DLD1 (cell line): ENCODE measurements around the gene MTHFD2.
"Not testable (repeated sequence)": the region's sequence is repeated elsewhere in the genome, so short reads cannot be mapped to it uniquely, and the experiment has no call there.

Source experiments
- in situ Hi-C: cut with HindIII; loops from 2 replicates; pipeline ENCODE4 v1.10.0; 2017; ENCODE audit warnings: low sequenced_read_pairs

Gene MTHFD2

DNA sequence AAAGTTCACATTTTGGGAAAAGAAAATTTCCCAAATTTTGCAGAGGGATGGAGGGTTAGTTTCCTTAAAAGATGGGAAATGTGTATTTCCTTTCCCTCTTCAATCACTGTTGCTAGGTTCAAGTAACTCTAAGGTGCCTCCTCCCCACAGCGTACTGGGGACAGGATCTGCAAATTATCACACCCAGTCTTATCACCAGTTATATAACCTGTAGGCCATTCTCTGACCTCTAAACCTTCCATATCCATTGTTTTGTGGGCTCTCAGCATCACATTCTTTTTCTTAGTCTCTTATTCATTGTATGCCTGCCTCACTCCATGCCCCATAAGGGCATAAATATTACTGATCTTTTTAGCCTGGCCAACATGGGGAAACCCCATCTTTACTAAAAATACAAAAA lies 3.6 kb upstream of the MTHFD2 start:
- in situ Hi-C loops, result no loop called here

DNA sequence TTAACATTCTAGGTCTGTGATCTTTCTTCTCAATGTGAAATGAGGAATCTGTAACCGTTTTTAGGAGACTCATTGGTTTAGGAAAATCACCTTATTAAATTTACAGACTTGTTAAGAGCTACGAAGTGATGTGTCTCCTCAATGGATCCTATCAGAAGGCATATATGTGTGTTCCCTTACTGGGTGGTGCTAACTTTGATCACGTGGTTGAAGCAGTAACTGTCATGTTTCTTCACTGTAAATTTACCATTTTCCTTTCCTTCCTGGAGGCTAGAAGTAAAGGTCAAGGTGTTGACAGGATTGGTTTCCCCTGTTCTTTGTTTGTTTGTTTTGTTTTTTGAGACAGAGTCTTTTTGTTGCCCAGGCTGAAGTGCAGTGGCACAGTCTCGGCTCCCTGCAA lies 1.4 kb upstream of the MTHFD2 start:
- in situ Hi-C loops, result no loop called here

DNA sequence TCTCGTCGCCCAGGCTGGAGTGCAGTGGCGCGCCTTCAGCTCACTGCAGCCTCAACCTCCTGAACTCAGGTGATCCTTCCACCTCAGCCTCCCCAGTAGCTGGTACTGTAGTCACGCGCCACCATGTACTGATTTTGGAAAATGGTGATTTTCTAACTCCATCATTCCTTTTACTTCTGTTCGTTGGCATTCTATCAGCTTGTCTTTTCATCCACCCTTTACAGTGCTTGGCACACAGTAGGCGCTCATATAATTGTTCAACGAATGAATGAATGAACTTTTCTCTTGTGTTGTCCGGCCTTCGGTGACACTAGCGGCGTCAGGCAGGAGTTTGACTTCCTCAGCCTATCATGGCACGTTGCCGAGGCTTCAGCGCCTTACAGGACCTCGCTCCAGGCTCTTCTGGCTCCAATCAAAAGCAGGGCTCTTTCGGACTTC lies 373 bp upstream of the MTHFD2 start:
- in situ Hi-C loops, result no loop called here

DNA sequence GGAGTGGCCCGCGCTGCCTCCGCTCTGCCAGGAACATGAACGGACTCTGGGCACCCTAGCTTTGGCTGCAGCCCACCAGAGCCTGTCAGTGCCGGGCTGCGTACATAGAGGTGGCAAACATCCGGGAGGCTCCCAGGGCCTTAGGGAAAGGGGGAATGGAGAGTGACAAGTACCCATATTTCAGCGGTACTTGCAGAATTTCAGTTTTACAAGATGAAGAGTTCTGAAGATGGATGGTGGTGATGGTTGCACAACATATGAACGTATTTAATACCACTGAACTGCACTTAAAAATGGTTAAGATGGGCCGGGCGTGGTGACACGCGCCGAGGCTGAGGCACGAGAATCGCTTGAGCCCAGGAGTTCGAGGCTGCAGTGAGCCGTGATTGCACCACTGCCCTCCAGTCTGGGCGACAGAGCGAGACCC lies 873 bp downstream of the MTHFD2 start:
- in situ Hi-C loops, result no loop called here

DNA sequence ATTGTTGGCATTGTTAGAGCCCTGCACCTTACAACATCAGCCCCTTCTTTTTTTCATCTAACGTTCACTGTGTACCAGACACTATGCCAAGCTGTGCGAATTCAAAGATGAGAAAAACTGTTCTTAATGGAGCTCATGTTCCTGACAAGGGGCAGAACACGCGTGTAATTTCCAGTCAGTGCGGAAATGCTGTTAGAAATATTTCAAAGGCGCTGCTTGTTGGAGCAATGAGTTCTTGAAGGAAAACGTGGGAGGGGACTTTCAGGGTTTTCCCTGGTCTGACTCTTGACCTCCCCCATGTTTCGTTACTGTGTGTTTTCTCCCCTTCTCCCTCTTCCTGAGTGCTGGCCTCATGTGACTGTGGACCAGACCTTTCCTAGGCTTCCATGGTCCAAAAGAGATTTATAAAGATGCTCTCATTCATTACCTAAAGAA lies 1.5 kb downstream of the MTHFD2 start:
- in situ Hi-C loops, result no loop called here

DNA sequence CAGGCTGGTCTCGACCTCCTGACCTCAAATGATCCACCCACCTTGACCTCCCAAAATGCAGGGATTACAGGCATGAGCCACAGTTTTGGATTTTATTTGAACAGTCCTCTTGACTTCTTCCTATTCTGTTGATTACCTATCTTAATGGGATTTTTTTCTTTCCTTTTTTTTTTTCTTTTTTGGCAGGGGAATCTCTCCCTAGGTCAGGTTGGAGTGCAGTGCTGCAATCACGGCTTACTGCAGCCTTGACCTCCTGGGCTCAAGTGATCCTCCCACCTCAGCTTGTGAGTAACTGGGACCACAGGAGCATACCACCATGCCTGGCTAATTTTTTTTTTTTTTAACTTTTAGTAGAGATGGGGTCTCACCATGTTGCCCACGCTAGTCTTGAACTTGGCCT lies 2.8 kb downstream of the MTHFD2 start:
- in situ Hi-C loops, result no loop called here

DNA sequence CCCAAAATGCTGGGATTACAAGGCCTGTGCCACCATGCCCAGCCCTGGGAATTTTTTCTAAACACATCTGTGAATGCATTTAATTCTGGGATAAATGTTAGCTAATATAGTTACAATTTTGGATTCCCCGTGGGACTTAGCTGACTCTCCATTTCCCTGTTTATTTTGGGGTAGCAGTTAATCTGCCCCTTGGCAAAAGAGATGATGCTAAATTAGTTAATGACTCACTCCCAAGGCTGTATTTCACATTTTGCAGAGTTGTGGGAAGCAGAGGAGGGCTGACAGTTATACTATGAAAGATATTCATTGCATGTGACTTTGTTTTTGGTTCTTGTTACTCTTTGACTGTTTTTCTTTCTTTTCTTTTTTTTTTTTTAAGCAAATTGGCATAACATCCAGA lies 3.2 kb downstream of the MTHFD2 start:
- in situ Hi-C loops, result no loop called here

DNA sequence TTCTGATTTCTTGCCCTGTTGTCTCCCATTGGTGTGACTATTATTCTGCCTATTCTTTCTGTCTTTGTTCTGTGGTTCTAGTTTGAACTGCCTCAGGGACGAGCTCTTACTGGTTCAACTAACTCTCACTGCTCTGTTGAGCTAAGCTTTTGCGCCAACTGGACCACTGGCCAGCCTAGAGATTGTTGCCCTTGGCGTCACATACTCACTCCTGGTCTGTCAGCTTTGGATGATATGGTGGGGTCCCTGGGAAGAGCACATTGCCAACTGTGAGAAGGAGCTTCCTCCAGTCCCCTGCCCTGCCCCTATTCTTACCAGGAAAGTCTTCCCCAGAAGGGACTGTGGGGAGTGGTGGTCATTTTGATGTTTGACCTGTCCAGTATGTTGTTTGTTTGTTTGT lies 6.0 kb downstream of the MTHFD2 start:
- in situ Hi-C loops, result no loop called here

DNA sequence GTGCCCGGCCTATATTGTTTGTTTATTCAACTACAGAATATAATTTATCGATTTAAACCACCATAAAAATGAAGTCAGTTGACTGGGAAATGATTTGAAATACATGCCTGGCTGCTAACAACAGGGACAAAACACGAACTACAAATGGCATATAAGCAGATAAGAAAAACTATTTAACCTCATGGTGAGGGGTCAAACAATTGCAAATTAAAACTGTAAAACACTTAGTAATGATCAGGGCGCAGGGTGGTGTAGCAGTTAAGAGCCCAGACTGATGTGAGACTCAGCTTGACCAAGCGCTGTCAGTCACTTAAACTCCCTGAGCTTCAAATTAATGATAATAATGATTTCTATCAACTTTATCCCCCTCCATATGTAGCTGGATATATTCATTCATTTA lies 6.7 kb downstream of the MTHFD2 start:
- in situ Hi-C loops, result no loop called here

DNA sequence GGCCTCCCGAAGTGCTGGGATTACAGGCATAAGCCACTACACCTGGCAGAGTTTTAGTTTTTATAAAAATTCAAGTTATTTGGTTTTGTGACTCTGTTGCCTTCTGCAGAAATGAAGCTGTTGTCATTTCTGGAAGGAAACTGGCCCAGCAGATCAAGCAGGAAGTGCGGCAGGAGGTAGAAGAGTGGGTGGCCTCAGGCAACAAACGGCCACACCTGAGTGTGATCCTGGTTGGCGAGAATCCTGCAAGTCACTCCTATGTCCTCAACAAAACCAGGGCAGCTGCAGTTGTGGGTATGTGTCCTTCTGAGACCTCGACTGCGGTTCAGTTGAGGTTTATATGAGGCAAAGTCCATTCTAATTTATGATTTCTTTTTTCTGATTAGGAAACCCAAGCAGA lies 7.2 kb downstream of the MTHFD2 start:
- in situ Hi-C loops, result no loop called here

DNA sequence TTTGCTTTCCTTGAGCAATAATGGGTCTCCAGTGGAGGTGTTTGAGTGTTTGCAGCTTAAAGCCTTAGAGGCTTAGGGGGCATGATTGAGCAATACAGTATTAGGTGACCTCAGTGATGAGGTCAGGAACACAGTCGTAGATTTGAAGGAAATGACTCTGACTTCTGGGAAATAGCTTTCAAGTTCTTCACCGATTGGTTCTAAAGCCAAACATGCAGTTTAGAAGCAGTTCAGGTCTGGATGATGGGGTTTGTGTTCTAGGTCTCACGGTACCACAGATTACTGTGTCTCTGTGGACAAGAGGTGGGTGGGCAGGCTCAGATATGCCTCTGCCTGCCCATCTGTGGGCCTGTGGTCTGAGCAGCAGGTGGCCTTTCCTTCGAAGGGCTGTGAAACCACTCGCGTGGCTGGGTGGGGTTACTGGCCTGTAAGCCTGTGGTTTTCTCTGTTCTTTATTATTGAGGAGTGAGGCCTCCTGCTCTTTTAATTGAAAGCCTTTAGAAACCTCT lies 7.8 kb downstream of the MTHFD2 start:
- in situ Hi-C loops, result no loop called here

DNA sequence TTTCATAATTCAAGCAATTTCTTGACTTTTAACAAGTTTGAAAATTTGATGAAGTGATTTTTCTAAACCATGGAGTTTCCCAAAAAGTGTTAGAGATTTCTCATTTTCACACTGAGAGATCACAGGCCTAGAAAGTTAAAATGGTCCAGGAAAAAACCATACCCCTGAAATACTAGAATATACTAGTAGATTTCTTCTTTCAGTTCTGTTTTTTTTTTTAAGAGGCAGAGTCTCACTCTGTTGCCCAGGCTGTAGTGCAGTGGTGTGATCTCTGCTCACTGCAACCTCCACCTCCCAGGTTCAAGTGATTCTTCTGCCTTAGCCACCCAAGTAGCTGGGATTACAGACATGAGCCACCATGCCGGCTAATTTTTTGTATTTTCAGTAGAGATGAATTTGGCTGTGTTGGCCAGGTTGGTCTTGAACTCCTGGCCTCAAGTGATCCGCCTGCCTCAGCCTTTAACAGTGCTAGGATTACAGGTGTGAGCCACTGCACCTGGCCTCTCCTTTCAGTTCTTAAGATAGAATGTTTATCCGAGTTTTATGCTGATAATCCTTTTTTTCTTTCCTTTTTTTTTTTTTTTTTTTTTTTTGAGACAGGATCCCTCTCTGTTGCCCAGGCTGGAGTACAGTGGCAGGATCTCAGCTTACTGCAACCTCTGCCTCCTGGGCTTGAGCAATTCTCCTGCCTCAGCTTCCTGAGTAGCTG lies 14.4 kb downstream of the MTHFD2 start:
- in situ Hi-C loops, result no loop called here

DNA sequence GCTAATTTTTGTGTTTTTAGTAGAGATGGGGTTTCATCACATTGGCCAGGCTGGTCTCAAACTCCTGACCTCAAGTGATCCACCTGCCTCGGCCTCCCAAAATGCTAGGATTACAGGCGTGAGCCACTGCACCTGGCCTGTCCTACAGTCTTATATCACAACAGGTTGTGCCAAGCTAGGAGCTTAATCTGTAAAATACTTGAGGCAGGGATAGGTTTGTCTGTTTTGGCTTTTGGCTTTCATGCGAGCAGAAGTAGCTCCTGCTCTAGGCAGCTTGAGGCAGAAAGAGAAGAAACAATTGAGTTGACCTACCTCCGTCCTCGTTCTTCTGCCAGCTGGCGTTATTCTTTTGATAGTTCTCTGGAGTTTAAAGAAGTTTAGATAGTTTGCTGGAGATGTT lies 17.4 kb downstream of the MTHFD2 start:
- in situ Hi-C loops, result not testable (repeated sequence)

DNA sequence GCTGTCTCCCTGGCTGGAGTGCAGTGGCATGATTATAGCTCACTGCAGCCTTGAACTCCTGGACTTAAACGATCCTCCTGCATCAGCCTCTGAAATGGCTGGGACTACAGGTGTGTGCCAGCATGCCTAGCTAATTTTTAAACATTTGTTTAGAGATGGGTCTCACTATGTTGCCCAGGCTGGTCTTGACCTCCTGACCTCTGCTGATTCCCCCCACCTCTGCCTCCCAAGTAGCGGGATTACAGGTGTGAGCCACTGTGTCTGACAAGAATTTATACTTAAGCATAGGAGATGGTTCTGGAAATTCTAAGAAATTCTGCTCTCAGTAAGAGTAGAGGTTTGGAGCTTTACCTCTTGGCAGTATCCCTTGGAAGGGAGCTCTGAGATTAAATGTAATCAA lies 18.2 kb downstream of the MTHFD2 start:
- in situ Hi-C loops, result no loop called here

DNA sequence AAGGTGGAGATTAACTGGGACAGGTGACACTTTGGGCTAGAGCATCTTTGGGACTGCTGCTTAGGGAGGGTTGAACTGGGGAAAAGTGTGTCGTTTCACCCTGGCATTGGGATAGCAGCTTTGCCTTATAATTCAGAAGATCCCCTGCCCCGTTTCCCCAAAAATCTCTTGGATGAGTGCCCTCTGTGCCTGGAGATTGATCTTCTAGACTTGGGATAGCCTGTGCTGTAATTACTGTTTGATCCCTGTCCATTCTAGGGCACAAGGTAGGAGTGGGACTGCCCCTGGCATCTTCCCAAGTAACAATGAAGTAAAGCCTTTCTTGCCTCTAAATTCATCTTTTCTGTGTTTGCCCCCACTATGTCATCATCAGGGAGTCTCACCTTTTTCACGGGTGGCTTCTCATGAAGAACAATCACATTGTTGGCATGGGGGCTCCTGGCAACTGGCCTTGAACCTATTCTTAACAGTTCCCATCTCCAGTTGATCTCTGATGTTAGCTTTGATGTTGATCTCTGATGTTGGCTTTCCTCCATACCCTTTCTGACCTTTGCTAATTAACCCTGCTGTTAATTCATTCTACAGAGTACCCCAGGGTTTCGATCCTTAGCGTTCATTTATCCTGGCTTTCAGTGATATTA lies 21.6 kb downstream of the MTHFD2 start:
- in situ Hi-C loops, result no loop called here

DNA sequence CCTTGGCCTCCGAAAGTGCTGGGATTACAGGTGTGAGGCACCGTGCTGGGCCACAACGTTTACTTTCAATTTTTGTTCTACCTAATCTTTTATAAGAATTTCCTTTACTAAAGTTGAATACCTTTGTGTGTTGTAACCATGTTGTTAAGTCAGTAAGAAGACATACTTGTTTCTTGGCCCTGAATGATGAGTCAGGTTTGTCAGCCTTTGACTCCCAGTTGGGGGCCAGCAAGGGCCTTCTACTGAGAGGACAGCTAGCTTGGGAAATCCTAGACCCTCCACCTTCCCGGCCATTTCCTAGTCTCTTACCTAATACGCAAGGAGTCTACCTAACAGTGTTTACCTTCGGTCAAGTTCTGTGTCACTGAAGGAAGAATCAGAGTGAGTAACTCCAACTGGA lies 22.7 kb downstream of the MTHFD2 start:
- in situ Hi-C loops, result no loop called here

DNA sequence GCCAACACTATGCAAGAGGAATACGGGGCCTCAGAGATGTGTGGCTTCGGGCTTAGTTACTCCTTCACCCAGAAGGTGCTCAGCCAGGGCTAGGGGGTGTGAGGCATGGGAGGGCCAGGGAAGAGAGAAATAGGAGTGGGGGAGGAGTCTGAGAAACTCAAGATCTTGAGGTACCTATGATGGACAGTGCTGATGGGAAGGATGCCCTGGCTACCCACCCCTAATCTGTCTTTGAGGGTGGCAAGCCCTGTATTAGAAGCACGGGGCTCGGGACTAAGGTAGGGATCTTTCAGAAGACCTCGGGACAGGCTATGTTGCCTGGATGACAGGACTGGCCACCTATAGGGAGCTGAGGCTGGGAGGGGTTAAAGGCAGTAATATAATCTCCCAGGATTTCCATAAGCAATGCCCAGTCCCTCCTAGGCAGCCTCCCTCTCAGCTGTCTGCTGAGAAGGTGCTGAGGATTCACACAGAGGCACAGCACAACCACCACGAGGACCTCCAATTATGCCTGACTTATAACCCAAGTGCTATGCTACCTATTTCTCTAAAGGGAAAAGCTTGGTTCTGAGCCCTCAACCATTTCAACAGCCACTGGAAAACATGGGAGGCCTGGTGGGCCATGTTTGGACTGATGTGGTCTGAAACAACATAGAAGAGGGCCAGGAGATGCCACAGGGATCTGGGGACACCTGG lies 23.3 kb downstream of the MTHFD2 start:
- in situ Hi-C loops, result no loop called here

DNA sequence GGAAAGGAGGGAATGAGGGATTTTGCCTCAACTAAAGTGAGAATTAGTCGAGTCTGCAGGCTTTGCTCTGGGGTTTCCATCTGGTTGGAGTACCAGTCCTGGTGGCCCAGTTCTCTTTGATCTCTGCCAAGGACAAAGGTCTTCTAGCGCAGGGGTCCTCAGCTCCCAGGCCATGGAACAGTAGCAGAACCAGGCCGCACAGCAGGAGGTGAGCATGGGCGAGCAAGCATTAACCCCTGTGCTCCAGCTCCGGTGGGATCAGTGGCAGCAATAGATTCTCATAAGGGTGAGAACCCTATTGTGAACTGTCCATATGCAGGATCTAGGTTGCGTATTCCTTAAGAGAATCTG lies 23.9 kb downstream of the MTHFD2 start:
- in situ Hi-C loops, result no loop called here

DNA sequence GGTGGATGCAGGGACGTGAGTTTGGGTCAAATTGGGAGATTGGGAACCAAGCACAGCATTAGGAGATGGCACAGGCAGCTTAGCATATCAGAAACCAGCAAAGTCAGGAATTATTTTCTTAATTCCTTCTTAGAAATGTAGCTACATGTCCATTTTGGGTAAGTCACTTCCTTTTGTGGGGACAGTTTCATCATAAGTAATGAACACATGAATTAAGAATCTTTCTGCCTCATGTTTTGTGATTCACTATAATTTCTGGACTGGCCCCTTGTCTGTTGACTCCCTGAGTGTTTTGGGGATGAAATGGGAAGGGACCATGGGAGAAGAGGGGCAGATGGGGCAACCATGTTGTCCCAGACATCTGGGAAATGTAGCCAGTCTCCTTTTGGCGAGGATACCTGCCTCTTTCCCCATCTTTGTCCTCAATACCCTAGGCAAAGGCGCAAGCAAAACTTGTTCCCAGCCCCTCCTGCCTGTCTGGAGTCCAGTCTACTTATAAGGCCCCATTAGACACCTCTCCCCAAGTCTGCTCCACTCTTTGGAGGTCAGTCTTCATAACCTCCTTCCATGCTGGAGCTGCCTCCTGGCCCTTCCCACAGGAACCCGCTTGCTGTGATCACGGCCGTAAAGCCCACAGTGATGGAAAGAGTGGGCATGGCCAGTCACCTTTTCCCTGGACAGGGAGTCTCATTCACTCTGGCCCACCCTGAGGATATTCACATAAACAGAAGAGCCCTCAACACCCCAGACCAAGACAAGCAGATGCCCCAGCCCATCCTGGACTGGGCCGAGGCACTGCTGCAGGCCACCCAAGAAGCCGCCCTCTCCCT lies 25.7 kb downstream of the MTHFD2 start:
- in situ Hi-C loops, result no loop called here

DNA sequence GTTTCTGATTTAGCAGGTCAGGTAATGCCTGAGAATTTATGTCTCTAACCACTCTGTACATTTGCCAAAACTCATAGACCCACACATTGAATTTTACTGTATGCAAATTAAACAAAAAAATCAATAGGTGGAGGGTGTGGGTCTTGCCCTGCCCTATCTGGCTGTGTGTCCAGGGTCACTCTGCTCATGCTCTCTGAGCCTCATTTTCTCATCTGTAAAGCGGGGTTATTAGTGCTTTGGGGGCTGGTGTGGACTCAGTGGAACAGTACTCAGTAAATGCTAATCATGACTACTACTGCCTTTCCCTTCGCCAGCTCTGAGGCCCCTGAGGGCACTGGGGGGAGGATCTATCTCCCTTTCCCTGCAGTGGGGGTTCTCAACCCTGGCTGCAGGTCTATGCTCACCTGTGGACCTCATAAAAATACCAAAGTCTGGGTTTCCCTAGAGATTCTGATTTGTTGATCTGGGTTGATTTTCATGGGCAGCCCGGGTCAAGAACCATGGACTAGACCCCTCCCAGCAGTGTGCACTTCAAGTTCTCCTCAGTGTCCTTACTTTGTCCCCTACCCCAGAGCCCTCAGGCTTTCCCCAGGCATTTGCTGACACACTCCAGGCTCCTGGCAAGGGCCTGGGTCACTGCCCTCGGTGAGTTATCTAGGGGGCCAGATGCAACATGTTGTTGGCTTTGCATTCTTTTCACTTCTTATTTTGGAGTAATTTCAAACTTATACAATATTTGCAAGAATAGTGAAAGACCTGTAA lies 27.5 kb downstream of the MTHFD2 start:
- in situ Hi-C loops, result no loop called here
